GM21526 (cell line): ENCODE measurements around the gene PNMA6F.
"Not testable (repeated sequence)": the region's sequence is repeated elsewhere in the genome, so short reads cannot be mapped to it uniquely, and the experiment has no call there.

Experiments
- ATAC-seq: cut with Tn5 transposase; IDR thresholded peaks from one replicate; pipeline ENCODE4 v1.9.1; 2021; ENCODE audit warnings: moderate library complexity; ENCODE audit not compliant: unreplicated experiment, low FRiP score

The PNMA6F gene

GRCh38 chrX:153336121-153336894 is 14.7 kb upstream of the PNMA6F start:
- no peak for ATAC-seq

- no peak for ATAC-seq
Observed at GRCh38 chrX:153334654-153335295, 13.2 kb upstream of the PNMA6F start.

- peak; percentile 83 for ATAC-seq
Observed at GRCh38 chrX:153333821-153334653, 12.5 kb upstream of the PNMA6F start, which contains the start of gene ZNF275. ZNF275 (plus strand) TSS chrX:153334153; CDS start chrX:153336680, 2,527 bp downstream.

GRCh38 chrX:153333266-153333665 is 11.7 kb upstream of the PNMA6F start:
- ATAC-seq: no peak

GRCh38 chrX:153327561-153327960 is 6.0 kb upstream of the PNMA6F start:
- no peak for ATAC-seq

GRCh38 chrX:153320555-153321184 is 897 bp downstream of the PNMA6F start:
- ATAC-seq: no peak

- ATAC-seq: not testable (repeated sequence)
Observed at GRCh38 chrX:153320047-153320443, 1.5 kb downstream of the PNMA6F start.

- ATAC-seq: no peak
Observed at GRCh38 chrX:153319295-153320046, 2.1 kb downstream of the PNMA6F start.

- ATAC-seq: no peak
Observed at GRCh38 chrX:153318811-153319210, 2.8 kb downstream of the PNMA6F start.

- ATAC-seq: no peak
Observed at GRCh38 chrX:153317996-153318722, 3.4 kb downstream of the PNMA6F start.

- ATAC-seq: no peak
Observed at GRCh38 chrX:153317306-153317705, 4.3 kb downstream of the PNMA6F start.

GRCh38 chrX:153312842-153313241 is 8.7 kb downstream of the PNMA6F start:
- no peak for ATAC-seq

- ATAC-seq: no peak
Observed at GRCh38 chrX:153312041-153312440, 9.5 kb downstream of the PNMA6F start.

GRCh38 chrX:153310901-153311300 is 10.7 kb downstream of the PNMA6F start:
- ATAC-seq: no peak

- no peak for ATAC-seq
Observed at GRCh38 chrX:153307276-153308178, 14.0 kb downstream of the PNMA6F start.

GRCh38 chrX:153306527-153307115 is 14.9 kb downstream of the PNMA6F start:
- no peak for ATAC-seq

- no peak for ATAC-seq
Observed at GRCh38 chrX:153305972-153306371, 15.6 kb downstream of the PNMA6F start.
